Esophagus muscularis mucosa (tissue), 4 donors: ENCODE data around the gene IGFBPL1. TPM values are rescaled to one million over a fixed set of nuclear protein-coding genes. Genes with fewer than 3 reads are reported as not detected.
A peak's percentile ranks its signal among the peaks of the same experiment; 100 is the strongest.

Source experiments
- DNase-seq: peaks from one replicate; pipeline ENCODE4 v3.0.0-alpha.2; 2017; ENCODE audit errors: extremely low spot score
- H3K27ac ChIP-seq, 4 donors: fragments of 200-600 bp; sonication (generic); replicated peaks in 1 of 4; 1 replicate in 3 of 4; 2 replicates in 1 of 4; pipeline ENCODE4 v1.5.1; 2016 to 2019; ENCODE audit warnings: mild to moderate bottlenecking in 1 of 4
- H3K27me3 ChIP-seq, 4 donors: fragments of 200-600 bp; sonication (generic); one replicate each; pipeline versions ENCODE4 v1.5.1 to v1.6.0; 2016 to 2019
- H3K36me3 ChIP-seq, 4 donors: fragments of 200-600 bp; sonication (generic); one replicate each; pipeline ENCODE4 v1.5.1; 2016 to 2019
- H3K4me1 ChIP-seq, 4 donors: fragments of 200-600 bp; sonication (generic); one replicate each; pipeline ENCODE4 v1.5.1; 2016 to 2019
- H3K4me3 ChIP-seq, 4 donors: fragments of 200-600 bp; sonication (generic); 1 replicate in 2 of 4; 2 replicates in 2 of 4; pipeline ENCODE4 v1.5.1; 2016 to 2019; ENCODE audit warnings: mild to moderate bottlenecking in 4 of 4, moderate library complexity in 1 of 4
- H3K9me3 ChIP-seq, 4 donors: fragments of 200-600 bp; sonication (generic); 1 replicate in 3 of 4; 2 replicates in 1 of 4; pipeline ENCODE4 v1.5.1; 2016 to 2019
- EP300 ChIP-seq: sonication (generic); formaldehyde crosslinking; IDR thresholded peaks from one replicate; pipeline ENCODE4 v1.6.1; 2017; ENCODE audit warnings: antibody characterized with exemption
- POLR2A ChIP-seq: fragments of 450-650 bp; IDR thresholded peaks from one replicate; pipeline ENCODE4 v1.6.1; 2017; ENCODE audit warnings: antibody characterized with exemption, moderate library complexity, mild to moderate bottlenecking, low read depth
- POLR2AphosphoS5 ChIP-seq, 2 donors: sonication (generic); formaldehyde crosslinking; IDR thresholded peaks; one replicate each; pipeline ENCODE4 v1.6.1; 2017; ENCODE audit warnings: antibody characterized with exemption in 2 of 2
- WGBS: methylation state at CpG from one replicate; pipeline ENCODE4 v1.1.5; 2018; 5-methylcytosine and 5-hydroxymethylcytosine counted together
- intact Hi-C: fragments of 100-400 bp; cut with DNase I; formaldehyde crosslinking; loops from one replicate; pipeline ENCODE4 v1.15.1; 2023
- total RNA-seq, 4 donors: library from RNA; depleted of rRNA; stranded (reverse); fragments of >200 nt; gene quantifications; one replicate each; pipeline versions ENCODE4 v1.1.0 to v1.2.1, GENCODE V29; 2016
- TF ChIP-seq, protein P1 (sequence below), 3 experiments: fragments of 200-600 bp in 2 of 3; fragments of 450-650 bp in 1 of 3; sonication (generic) in 2 of 3; IDR thresholded peaks; one replicate each; pipeline ENCODE4 v1.5.1; 2017 to 2019; ENCODE audit warnings: antibody characterized with exemption in 3 of 3, mild to moderate bottlenecking in 2 of 3, moderate library complexity in 1 of 3

Gene IGFBPL1
- total RNA-seq, 4 donors from 2014 or later: 0.78 to 3.7 (median 1.5) TPM

DNA sequence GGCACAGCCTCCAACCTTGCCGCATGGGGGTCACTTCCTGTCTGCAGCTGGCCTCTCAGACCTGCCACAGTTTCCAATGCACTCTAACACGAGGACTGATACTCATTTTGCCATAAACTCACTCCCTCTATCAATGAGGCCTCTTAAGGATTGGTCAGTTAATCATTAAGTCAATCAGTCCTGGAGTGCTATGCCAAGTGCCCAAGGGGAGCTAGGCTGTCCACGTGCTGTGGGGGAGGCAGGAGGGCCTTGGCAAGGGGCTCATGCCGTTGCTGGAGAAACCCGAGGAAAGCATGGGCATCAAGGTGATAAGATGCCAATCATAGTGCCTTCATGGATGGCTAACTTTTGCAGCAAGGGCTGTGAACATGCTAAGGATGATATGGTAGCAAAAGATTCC is 33.4 kb downstream of the IGFBPL1 start:
- Histone ChIP-seq H3K27ac (peak overlapping the region; percentile 89 to 96 (median 90)), H3K4me1 (peaks cover 9 to 90% (median 84%) of the 10 kb centered on the region in 4 donors), H3K9me3 (no peaks in the 10 kb centered on the region), H3K4me3 (no peak overlapping the region), H3K27me3 (no peaks in the 10 kb centered on the region), H3K36me3 (peaks cover 1 to 6% (median 5%) of the 10 kb centered on the region in 4 donors)
- intact Hi-C loops: no loop called here
- TF ChIP-seq POLR2A: no peak
- TF ChIP-seq EP300: no peak
- no peak for TF ChIP-seq POLR2AphosphoS5 (IDR thresholded peaks at IDR 0.05)
- TF ChIP-seq, protein P1, sequence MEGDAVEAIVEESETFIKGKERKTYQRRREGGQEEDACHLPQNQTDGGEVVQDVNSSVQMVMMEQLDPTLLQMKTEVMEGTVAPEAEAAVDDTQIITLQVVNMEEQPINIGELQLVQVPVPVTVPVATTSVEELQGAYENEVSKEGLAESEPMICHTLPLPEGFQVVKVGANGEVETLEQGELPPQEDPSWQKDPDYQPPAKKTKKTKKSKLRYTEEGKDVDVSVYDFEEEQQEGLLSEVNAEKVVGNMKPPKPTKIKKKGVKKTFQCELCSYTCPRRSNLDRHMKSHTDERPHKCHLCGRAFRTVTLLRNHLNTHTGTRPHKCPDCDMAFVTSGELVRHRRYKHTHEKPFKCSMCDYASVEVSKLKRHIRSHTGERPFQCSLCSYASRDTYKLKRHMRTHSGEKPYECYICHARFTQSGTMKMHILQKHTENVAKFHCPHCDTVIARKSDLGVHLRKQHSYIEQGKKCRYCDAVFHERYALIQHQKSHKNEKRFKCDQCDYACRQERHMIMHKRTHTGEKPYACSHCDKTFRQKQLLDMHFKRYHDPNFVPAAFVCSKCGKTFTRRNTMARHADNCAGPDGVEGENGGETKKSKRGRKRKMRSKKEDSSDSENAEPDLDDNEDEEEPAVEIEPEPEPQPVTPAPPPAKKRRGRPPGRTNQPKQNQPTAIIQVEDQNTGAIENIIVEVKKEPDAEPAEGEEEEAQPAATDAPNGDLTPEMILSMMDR (IDR thresholded peaks at IDR 0.05): no peak
- 69% methylated on average over 5 of the region's 5 CpGs for WGBS
- no peak for DNase-seq

DNA sequence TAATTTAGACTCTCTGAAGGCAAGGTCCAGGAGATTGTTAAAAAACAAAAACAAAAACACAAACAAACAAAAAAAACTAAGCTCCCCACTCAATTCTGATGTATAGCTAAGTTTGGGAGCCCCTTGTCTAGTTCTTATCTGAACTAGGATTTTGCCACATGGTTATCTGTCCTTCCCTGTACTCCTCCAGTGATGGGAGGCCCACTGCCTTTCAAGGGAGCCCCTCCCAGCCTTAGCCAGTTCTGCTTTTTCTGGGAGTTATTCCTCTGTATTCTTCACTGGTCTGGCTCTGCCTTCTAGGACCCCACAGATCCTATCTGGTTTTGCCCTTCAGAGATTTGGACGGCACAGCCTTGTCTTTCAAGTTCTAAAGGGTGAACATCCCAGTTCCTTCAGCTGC is 33.8 kb downstream of the IGFBPL1 start:
- Histone ChIP-seq H3K27ac (peak overlapping the region; percentile 89 to 96 (median 90)), H3K27me3 (no peaks in the 10 kb centered on the region), H3K4me3 (no peak overlapping the region), H3K9me3 (no peaks in the 10 kb centered on the region), H3K36me3 (peaks cover 0 to 2% (median 1%) of the 10 kb centered on the region in 4 donors), H3K4me1 (peaks cover 9 to 90% (median 82%) of the 10 kb centered on the region in 4 donors)
- TF ChIP-seq, protein P1 (IDR thresholded peaks at IDR 0.05): no peak
- TF ChIP-seq POLR2A (no peak), POLR2AphosphoS5 (IDR thresholded peaks at IDR 0.05) (no peak), EP300 (no peak)
- no peak for DNase-seq
- intact Hi-C loops: no loop called here
- WGBS: 83% methylated on average over 1 of the region's 1 CpG

DNA sequence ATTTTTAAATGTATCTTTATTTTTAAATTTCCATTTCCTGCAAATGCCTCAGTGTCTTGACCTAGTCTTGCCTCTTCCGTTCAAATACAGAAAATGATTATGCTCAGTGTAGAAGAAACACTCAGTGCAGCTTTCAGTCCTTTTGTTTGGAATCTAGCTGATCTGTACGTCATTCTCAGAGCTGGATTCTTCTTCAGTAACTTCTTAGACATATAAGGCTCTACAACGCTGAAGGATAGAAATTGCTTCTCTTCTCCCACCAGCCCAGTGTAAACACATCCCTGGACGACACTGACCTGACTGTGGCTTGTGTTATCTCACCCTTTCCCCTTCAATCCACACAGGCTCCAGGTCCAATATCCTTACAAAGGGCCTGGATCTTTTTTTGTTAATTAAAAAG is 34.9 kb downstream of the IGFBPL1 start:
- Histone ChIP-seq H3K36me3 (no peaks in the 10 kb centered on the region), H3K27me3 (no peaks in the 10 kb centered on the region), H3K9me3 (peaks cover 0 to 8% (median 3%) of the 10 kb centered on the region in 4 donors), H3K4me1 (peaks cover 9 to 90% (median 74%) of the 10 kb centered on the region in 4 donors), H3K4me3 (no peak overlapping the region), H3K27ac (peak overlapping the region; percentile 89 to 96 (median 90))
- TF ChIP-seq POLR2AphosphoS5 (IDR thresholded peaks at IDR 0.05) (peak; percentile 55 to 61), EP300 (peak; percentile 55), POLR2A (no peak)
- TF ChIP-seq, protein P1 (IDR thresholded peaks at IDR 0.05): no peak
- WGBS: 27% methylated on average over 4 of the region's 4 CpGs
- no peak for DNase-seq
- intact Hi-C loops: no loop called here

DNA sequence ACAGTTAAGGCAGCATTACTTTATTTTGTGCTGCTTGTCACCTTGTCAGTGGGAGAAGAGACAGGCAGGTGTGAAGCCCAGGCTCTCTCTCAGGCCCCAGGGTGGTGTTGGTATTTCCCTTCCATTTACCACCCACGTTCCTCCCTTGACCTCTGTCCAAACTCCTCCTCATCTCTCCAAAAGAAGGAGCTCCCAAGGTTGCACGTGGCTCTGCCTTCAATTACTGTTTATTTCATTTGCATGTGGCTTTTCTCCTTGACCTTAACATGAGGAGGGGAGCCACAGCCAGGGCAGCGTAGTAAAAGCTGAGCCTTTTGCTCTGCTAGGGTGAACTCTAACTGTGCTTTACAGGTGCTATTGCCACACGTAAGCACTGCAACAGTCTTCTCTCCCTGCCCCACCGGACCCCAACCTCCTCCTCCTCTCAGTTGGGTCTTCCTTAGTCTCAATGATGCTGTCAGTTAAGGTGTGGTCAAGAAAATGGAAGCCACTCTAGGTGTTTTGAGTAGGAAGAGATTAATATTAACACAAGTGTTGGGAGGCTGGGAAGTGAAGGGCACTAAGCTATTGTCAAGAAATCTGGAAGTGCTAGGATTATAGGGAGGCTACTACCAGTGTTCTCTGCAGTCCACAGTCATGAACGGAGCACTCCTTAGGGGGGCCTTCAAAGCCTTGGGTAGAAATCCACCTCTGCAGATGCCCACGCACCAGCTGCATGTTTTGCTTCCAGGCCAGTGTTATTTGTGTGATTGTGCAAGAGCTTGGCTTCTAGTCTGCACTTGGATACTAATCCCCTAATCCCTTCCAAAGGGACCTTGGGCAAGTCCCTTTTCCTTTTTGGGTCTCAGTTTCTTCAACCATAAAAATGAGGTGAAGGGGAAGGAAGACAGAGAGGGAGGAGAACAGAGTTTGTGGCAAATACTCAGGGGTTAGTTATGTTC is 35.7 kb downstream of the IGFBPL1 start:
- peak overlapping the region; percentile 89 to 96 (median 90) for H3K27ac ChIP-seq
- intact Hi-C loops: no loop called here
- DNase-seq: no peak
- WGBS: 53% methylated on average over 7 of the region's 7 CpGs
- peaks cover 9 to 88% (median 73%) of the 10 kb centered on the region in 4 donors for H3K4me1 ChIP-seq
- H3K4me3 ChIP-seq: no peak overlapping the region
- H3K27me3 ChIP-seq: no peaks in the 10 kb centered on the region
- no peaks in the 10 kb centered on the region for H3K36me3 ChIP-seq
- TF ChIP-seq POLR2AphosphoS5 (IDR thresholded peaks at IDR 0.05): peak; percentile 62 to 74
- TF ChIP-seq, protein P1 (IDR thresholded peaks at IDR 0.05): no peak
- peaks cover 0 to 8% (median 3%) of the 10 kb centered on the region in 4 donors for H3K9me3 ChIP-seq
